GM19395 (cell line): Measurements from ENCODE around the gene ARHGAP24.
A peak's percentile ranks its signal among the peaks of the same experiment; 100 is the strongest.
"Not testable (repeated sequence)": the region's sequence is repeated elsewhere in the genome, so short reads cannot be mapped to it uniquely, and the experiment has no call there.

ENCODE experiments used
- ATAC-seq: cut with Tn5 transposase; IDR thresholded peaks from one replicate; pipeline ENCODE4 v1.9.1; 2021; ENCODE audit warnings: mild to moderate bottlenecking, moderate library complexity; ENCODE audit not compliant: unreplicated experiment

Gene ARHGAP24

GRCh38 chr4:85889314-85889713 lies 414.4 kb downstream of the ARHGAP24 start:
- ATAC-seq = no peak

DNA sequence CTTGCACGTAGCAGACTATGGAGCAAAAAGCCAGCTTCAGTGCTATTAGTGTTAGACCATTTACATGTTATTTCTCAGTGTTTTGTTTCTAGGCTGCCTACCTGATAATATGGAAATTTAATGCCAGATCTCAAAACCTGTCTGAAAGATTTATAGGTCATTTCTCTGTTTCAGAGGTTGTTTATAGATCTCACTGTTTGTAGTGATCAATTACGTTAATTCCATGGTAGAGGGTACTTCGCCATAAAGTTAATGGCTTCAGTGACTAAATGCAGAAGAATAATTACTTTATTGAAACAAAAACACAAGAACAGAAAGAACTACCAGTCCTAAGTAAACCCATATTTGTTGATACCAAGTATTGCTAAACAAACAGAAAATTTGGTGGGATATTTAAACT lies 420.8 kb downstream of the ARHGAP24 start:
- ATAC-seq = no peak

- no peak for ATAC-seq
Observed at GRCh38 chr4:85898231-85898630, 423.3 kb downstream of the ARHGAP24 start.

DNA sequence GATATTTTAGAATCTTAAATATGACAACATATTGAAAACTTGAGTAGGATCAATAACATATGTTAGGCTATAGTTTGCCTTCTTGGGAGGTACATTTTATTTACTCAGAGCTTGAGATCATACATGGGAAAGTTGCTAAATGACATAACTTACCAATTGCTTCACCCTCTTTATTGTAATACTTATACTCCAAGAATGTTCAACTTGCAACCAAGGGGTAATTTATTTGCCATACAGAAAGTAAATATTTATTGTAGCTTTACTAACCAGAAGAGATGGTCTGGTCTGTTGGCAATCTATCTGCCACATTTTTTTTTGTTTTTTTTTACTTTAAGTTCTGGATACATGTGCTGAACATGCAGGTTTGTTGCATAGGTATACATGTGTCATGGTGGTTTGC lies 426.6 kb downstream of the ARHGAP24 start:
- no peak for ATAC-seq

- ATAC-seq = not testable (repeated sequence)
Observed at GRCh38 chr4:85902647-85903046, 427.7 kb downstream of the ARHGAP24 start.

- ATAC-seq = no peak
Observed at GRCh38 chr4:85905761-85906160, 430.8 kb downstream of the ARHGAP24 start.

DNA sequence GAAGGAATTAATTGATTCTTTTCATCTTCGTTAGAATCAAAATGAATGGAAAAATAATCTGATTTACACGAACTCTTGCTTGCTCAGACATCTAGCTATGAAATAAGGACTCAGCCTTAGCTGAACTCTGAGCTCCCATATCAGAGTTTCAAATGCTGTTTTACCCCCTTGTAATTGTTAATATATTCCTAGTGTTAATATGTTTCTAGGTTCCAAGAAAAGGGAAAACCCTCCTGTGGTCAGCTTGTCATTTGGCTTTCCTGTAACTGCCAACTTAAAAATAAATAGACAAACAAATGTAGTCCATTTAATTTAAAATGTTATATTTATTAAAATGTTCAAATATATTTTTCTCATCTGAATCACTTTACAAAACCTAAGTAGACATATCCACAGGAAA lies 432.1 kb downstream of the ARHGAP24 start:
- ATAC-seq = no peak

DNA sequence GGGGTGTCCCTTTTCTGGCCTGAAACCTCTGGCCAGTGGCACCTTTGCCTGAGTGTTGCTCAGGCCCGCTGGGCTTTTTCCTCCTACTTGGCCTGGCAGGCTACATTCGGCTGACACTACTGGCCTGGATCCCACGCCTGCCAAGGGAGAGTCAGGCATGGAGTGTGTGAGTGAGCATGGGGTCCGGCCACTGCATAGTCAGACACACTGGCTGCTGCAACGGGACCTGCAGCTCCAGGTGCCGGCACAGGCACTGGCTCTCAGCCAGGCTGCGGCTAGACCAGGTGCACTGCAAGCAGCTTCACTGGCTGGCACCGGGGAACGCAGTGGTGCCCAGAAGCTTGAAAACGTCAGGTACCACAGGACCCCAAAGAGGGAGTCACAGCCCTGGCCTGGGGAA lies 434.9 kb downstream of the ARHGAP24 start:
- ATAC-seq = no peak

DNA sequence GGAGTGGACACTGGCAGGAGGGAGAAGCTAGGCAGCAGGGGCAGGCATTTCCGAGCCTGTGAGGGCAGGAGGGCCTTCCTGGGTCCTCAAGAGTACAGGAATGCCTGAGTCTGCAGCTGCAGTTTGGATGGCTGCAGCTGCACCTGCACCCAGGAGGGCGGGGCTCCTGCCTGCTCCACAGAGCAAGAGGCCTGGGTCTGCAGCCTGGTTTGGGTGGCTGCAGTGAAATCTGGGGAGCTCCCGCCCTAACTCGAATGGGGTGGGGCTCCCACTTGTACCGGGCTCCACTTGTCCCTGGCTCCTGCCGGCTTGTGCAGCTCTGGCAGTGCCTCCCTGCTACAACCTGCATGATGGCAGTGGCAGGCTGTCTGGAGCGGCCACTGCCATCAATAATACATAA lies 436.0 kb downstream of the ARHGAP24 start:
- ATAC-seq = no peak

DNA sequence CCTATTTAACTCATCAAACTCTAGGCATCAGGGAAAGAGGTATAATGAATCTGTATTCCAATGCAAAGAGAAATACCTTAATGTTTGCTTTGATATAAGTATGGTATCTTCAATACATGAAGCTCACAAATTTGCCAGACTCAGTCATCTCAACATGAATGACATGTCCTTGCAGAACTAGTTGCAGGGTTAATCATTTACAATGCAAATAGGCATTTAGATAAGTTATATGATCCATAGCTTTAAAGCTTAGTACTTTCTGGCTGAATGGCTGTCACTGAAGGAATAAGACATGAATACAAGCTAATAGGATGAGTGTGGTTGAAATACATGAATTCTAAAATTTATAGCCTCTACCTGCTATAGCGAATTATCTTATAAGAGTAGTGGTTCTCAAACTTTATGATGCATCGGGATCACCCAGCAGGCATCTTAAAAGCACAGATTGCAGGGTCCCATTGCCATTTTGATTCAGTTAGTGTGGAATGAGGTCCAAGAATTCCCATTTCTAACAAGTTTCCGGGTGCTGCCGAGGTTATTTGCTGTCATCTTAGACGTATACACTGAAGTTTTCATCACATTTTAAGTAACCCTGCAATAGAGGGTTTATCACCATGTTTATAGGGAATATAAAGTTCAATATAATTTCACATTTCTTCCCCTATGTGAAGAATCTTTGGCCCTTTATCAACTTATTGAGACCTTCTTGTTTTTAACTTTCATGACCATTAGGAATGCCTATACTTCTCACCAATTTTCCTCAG lies 439.2 kb downstream of the ARHGAP24 start:
- ATAC-seq = no peak

DNA sequence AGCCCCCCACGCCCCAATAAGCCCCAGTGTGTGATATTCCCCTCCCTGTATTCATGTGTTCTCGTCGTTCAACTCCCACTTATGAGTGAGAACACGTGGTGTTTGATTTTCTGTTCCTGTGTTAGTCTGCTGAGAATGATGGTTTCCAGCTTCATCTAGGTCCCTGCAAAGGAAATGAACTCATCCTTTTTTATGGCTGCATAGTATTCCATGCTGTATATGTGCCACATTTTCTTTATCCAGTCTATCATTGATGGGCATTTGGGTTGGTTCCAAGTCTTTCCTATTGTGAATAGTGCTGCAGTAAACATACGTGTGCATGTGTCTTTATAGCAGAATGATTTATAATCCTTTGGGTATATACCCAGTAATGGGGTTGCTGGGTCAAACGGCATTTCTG lies 440.6 kb downstream of the ARHGAP24 start:
- not testable (repeated sequence) for ATAC-seq

- no peak for ATAC-seq
Observed at GRCh38 chr4:85919200-85919887, 444.4 kb downstream of the ARHGAP24 start.

DNA sequence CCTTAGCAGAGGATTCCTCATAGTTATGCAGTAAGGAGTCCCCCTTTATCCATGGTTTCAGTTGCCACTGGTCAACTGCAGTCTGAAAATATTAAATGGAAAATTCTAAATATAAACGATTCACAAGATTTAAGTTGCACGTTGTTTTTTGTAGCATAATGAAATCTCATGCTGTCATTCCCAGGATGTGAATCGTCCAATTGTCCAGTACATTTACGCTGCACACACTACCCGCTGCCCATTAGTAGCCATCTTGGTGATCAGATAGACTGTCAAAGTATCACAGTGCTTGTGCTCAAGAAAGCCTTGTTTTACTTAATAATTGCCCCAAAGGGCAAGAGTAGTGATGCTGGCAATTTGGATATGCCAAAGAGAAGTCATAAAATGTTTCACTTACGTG lies 450.1 kb downstream of the ARHGAP24 start:
- ATAC-seq = no peak

- ATAC-seq = peak; percentile 55
Observed at GRCh38 chr4:85928775-85929591, 454.0 kb downstream of the ARHGAP24 start.

DNA sequence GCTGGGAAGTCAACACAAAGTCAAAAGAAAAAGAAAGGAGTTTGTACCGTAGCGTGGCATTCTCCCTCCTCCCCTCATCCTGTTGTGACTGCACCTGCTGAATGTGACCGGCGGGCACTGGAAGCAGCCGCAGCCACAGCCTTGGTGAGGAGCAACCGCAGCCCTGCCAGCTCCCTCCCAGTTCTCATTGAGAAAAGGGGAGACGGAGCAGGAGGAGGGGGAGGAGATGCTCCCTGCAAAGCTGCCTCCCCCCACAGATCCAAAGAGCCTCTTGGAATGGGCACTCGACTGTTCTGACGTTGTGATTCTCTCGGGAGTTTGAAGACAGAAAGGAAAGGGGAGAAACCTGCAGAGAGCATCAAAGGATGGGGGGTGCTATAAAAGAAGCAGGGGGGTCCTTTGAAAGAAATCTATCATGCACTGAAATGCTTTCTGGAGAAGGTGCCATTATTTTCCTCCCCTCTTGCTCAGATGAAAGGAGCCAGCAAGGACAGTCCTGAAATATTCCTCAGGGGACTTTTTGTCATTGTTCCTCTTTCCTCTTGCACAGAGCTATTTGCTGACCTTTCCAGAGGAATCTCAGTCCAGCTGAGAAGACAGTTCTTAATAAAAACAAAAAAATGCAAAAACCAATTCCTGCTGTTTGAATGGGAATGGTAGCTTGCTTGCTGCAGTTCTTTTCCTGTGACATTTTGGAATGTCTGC lies 455.2 kb downstream of the ARHGAP24 start:
- ATAC-seq = no peak

DNA sequence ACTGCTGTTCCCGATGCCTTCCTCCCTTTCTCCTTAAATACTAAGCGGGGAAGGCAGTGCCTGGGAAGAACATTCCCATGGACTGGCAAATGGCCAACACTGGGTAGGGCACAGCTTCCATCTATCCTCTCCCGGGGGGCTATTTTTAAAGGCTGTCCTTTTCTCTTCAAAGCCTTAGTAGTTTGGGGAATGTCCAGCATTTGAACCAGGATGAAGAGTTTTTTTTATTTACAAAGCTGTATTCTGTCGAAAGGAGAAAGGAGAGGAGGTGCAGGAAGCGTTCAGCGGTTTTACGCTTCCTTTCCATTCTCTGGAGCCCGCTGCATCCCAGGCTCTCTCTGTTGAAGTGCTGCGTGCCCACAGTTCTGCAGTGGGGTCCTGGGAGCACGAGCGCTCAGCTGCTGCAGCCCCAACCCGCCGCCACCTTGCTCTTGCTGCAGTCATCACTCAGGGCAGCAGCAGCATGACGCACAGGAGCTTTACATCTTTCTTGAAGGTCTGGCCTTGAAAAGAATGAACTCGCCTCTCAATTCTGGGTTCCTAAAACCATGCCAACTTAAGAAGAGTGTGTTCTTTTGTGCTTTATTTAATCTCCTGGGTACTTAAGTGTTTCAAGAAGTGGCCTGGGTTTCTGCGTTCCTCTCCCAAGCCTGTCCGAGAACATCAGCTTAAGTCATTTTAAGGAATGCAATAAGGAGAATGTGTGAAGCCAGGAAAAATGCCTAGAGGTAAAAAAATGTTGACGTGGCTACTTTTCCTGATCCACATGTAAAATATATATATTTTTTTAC lies 457.7 kb downstream of the ARHGAP24 start:
- ATAC-seq = no peak

DNA sequence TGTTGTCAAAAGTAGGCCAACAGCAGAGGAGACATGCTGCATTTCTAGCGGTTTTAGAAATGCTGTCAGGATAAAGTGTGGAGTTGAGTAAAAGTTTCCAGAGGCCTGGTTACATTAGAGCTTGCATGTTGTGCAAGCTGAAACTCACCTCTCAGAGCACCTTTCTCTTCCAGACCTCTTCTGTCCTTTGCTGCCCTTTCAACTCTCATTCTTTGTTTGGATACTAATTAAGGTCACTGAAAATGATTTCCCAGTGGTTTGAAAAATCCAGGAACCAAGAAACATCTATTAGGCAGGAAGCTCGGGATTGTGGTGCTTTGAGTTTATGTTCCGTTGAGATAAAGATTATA lies 458.3 kb downstream of the ARHGAP24 start:
- ATAC-seq = no peak

GRCh38 chr4:85937507-85937906 lies 462.6 kb downstream of the ARHGAP24 start:
- ATAC-seq = no peak

GRCh38 chr4:85938062-85938461 lies 463.1 kb downstream of the ARHGAP24 start:
- ATAC-seq = no peak

DNA sequence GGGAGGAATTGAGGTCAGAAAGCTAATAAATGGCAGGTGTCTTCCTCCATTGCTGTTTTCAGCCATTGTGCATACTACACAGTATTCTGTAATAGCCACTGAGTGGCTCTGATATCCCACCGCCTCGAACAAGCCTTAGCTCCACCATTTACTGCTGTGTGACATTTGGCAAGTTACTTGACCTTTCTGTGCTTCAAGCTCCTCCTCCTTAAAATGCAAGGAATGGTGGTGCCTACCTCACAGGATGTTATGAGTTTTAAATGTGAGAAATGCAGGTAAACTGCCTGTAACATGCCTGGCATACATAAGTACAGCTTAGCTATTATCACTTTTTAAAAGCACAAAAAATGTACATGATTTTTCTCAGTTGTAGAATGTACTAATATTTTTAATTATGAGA lies 464.0 kb downstream of the ARHGAP24 start:
- no peak for ATAC-seq
